WTC11 (cell line): ENCODE data around the gene CDK10.

Experiments used
- CTCF ChIP-seq: fragments of 200-600 bp; IDR thresholded peaks from 2 replicates; pipeline ENCODE4 v1.8.0; 2022; ENCODE audit warnings: antibody characterized with exemption
- FOXK1 ChIP-seq: sonication (generic); formaldehyde crosslinking; IDR thresholded peaks from 2 replicates; pipeline ENCODE4 v1.8.0; 2022; ENCODE audit warnings: mild to moderate bottlenecking, moderate library complexity, missing genetic modification reagents
- NFYB ChIP-seq: sonication (generic); formaldehyde crosslinking; conservative IDR thresholded peaks from 2 replicates; pipeline ENCODE4 v1.8.0; 2022; ENCODE audit warnings: low read depth, missing genetic modification reagents
- NR3C1 ChIP-seq: sonication (generic); formaldehyde crosslinking; conservative IDR thresholded peaks from 2 replicates; pipeline ENCODE4 v1.8.1; 2023; ENCODE audit warnings: low read depth, mild to moderate bottlenecking, missing genetic modification reagents
- USF2 ChIP-seq: sonication (generic); formaldehyde crosslinking; IDR thresholded peaks from 2 replicates; pipeline ENCODE4 v1.8.1; 2023; ENCODE audit warnings: mild to moderate bottlenecking, missing genetic modification reagents, moderate library complexity
- ZNF671 ChIP-seq: fragments of 250-450 bp; sonication (Bioruptor Pico); IDR thresholded peaks from 2 replicates; pipeline ENCODE4 v1.8.0; 2021; ENCODE audit warnings: mild to moderate bottlenecking

- TF ChIP-seq USF2 (CRISPR knock-in tag), result no peak
- no peak for TF ChIP-seq CTCF
- TF ChIP-seq FOXK1 (CRISPR knock-in tag), result no peak
- TF ChIP-seq NFYB, result no peak
- TF ChIP-seq ZNF671 (CRISPR knock-in tag), result no peak
- TF ChIP-seq NR3C1 (CRISPR knock-in tag), result no peak
Observed at GRCh38 chr16:89653656-89654295, 32.7 kb upstream of the CDK10 start.
